Placental pericyte (primary cell): ENCODE results near the gene KRTAP20-4. TPM values are rescaled to one million over a fixed set of nuclear protein-coding genes. Genes with fewer than 3 reads are reported as not detected.

Experiments
- small RNA-seq: library from RNA; depleted of rRNA; stranded (forward); fragments of <200 nt; gene quantifications from one replicate; pipeline ENCODE3, GENCODE V24; 2012; ENCODE audit warnings: low replicate concordance
- total RNA-seq: library from RNA; depleted of rRNA; stranded (reverse); fragments of >200 nt; gene quantifications from 2 replicates; pipeline ENCODE4 v1.2.3, GENCODE V29; 2012

KRTAP20-4 gene
- total RNA-seq, result not detected in 2 replicates

GRCh38 chr21:30620522-30620921 lies at the start of gene KRTAP20-4:
Gene KRTAP20-4, plus strand, starts transcription at chr21:30620627.

DNA sequence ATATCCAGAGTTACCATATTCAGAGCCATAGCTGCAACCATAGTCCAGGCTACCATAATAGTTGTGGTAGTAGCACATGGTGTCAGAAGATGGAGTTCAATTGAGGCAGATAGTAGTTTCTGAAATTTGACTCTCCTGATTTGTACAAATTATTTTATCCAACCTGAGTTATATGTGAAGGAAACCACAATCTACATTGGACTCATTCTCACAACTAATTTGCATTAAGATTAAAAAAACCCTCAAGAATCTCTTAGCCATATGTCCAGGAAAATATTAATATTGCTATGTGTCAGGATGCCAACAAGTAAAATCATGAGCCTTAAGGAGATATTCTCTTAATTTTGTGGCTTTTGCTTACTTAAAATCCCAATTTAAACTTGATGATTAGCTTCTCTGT lies 30.1 kb upstream of the KRTAP20-4 start, which contains the start of gene KRTAP22-2:
Gene KRTAP22-2, minus strand, starts transcription at position 101 of the 400 bp plus-strand sequence.

DNA sequence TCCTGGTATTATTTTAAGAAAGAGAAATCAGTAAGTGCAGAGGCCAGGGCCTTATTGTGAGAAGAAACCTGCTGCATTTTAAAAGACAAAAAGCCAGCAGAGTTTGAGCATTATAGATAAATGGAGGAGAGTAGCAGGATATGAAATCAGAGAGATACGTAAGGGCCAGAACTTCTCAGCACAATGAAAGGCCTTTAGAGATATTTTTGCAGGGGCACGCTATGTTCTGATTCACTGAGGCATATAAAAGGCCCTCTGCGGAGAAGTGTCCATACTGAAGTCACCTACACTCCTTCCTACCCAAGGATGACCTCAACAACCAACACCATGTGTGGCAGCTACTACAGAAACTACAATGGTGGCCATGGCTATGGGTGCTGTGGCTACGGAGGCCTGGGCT lies 28.3 kb upstream of the KRTAP20-4 start, which contains the start of gene KRTAP6-3:
Gene KRTAP6-3, plus strand, starts transcription at position 301 of the 400 bp plus-strand sequence. Its CDS starts 6 bp downstream, at position 307.

DNA sequence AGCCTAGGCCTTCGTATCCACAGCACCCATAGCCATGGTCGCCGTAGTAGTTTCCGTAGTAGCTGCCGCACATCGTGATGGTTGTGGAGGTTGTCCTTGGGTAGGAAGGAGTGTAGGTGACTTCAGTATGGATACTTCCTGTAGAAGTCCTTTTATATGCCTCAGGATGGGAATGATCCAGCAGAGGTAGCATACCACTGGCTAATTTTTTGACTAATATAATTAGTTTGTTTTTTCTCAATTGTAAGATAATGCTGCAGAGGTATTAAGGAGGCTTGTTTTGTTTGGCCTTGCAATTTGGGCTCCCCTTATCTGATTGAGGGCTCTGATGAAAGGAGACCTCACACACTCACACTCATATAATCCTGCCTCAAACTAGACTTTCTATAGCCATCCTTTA lies 21.6 kb upstream of the KRTAP20-4 start, which contains the start of gene KRTAP6-2:
Gene KRTAP6-2, minus strand, starts transcription at position 101 of the 400 bp plus-strand sequence. Its CDS starts 28 bp downstream, at position 73.

GRCh38 chr21:30600787-30601186 lies 19.6 kb upstream of the KRTAP20-4 start, which contains the start of gene KRTAP22-1:
Gene KRTAP22-1, plus strand, starts transcription at chr21:30601087.

DNA sequence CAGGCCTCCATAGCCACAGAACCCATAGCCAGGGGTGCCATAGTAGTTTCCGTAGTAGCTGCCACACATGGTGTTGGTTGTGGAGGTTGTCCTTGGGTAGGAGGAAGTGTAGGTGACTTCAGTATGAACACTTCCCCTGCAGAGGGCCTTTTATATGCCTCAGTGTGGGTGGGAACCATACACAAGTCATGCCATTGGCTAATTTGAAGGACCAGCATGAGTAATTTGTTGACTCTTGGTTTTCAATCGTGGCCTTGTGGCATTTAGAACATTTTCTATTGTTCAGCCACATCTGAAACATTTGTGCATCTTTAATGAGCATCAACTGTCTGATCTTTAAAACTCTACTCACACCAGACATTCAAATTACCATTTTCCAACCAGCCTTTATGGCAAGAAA lies 6.6 kb upstream of the KRTAP20-4 start, which contains the start of gene KRTAP6-1:
Gene KRTAP6-1, minus strand, starts transcription at position 95 of the 400 bp plus-strand sequence. Its CDS starts 26 bp downstream, at position 69.

GRCh38 chr21:30616125-30616524 lies 4.3 kb upstream of the KRTAP20-4 start, which contains the start of gene KRTAP20-1:
Gene KRTAP20-1, plus strand, starts transcription at chr21:30616425. Its CDS starts 30 bp downstream, at chr21:30616455.

GRCh38 chr21:30634906-30635305 lies 14.5 kb downstream of the KRTAP20-4 start, which contains the start of gene KRTAP20-2:
Gene KRTAP20-2, plus strand, starts transcription at chr21:30635206. Its CDS starts 58 bp downstream, at chr21:30635264.

GRCh38 chr21:30642564-30642963 lies 22.1 kb downstream of the KRTAP20-4 start, which contains the start of gene KRTAP20-3:
Gene KRTAP20-3, plus strand, starts transcription at chr21:30642864.

Small RNAs within 50 kb of the gene (small RNA-seq; reads per million reads assigned to genes)
- gene KRTAP20-1 (not detected), gene KRTAP20-3 (not detected), gene KRTAP20-4 (not detected), gene KRTAP22-1 (not detected), gene KRTAP22-2 (not detected)

Other genes starting within 250 kb of the KRTAP20-4 start
- gene KRTAP13-2, start 248.4 kb upstream of the KRTAP20-4 start, total RNA-seq, result not detected in 2 replicates
- not detected in 2 replicates for gene KRTAP13-1, start 224.6 kb upstream of the KRTAP20-4 start, total RNA-seq
- gene KRTAP13-3, start 194.7 kb upstream of the KRTAP20-4 start, total RNA-seq, result not detected in 2 replicates
- gene KRTAP13-4, start 190.4 kb upstream of the KRTAP20-4 start, total RNA-seq, result not detected in 2 replicates
- gene KRTAP15-1, start 180.4 kb upstream of the KRTAP20-4 start, total RNA-seq, result not detected in 2 replicates
- not detected in 2 replicates for gene KRTAP19-1, start 140.3 kb upstream of the KRTAP20-4 start, total RNA-seq
- gene KRTAP19-2, start 133.2 kb upstream of the KRTAP20-4 start, total RNA-seq, result not detected in 2 replicates
- not detected in 2 replicates for gene KRTAP19-3, start 128.6 kb upstream of the KRTAP20-4 start, total RNA-seq
- gene KRTAP19-4, start 123.5 kb upstream of the KRTAP20-4 start, total RNA-seq, result not detected in 2 replicates
- not detected in 2 replicates for gene KRTAP19-5, start 118.5 kb upstream of the KRTAP20-4 start, total RNA-seq
- not detected in 2 replicates for gene KRTAP19-6, start 78.8 kb upstream of the KRTAP20-4 start, total RNA-seq
- gene KRTAP19-7, start 59.3 kb upstream of the KRTAP20-4 start, total RNA-seq, result not detected in 2 replicates
- gene KRTAP22-2, start 30.2 kb upstream of the KRTAP20-4 start, total RNA-seq, result not detected in 2 replicates
- not detected in 2 replicates for gene KRTAP6-3, start 28.2 kb upstream of the KRTAP20-4 start, total RNA-seq
- gene KRTAP6-2, start 21.7 kb upstream of the KRTAP20-4 start, total RNA-seq, result not detected in 2 replicates
- gene KRTAP22-1, start 19.5 kb upstream of the KRTAP20-4 start, total RNA-seq, result not detected in 2 replicates
- gene KRTAP6-1, start 6.7 kb upstream of the KRTAP20-4 start, total RNA-seq, result not detected in 2 replicates
- not detected in 2 replicates for gene KRTAP20-1, start 4.2 kb upstream of the KRTAP20-4 start, total RNA-seq
- gene KRTAP20-2, start 14.6 kb downstream of the KRTAP20-4 start, total RNA-seq, result not detected in 2 replicates
- not detected in 2 replicates for gene KRTAP20-3, start 22.2 kb downstream of the KRTAP20-4 start, total RNA-seq
- not detected in 2 replicates for gene KRTAP21-3, start 98.2 kb downstream of the KRTAP20-4 start, total RNA-seq
- gene KRTAP21-2, start 126.6 kb downstream of the KRTAP20-4 start, total RNA-seq, result not detected in 2 replicates
- gene KRTAP21-1, start 134.8 kb downstream of the KRTAP20-4 start, total RNA-seq, result not detected in 2 replicates
- gene KRTAP8-1, start 192.6 kb downstream of the KRTAP20-4 start, total RNA-seq, result not detected in 2 replicates
- not detected in 2 replicates for gene KRTAP7-1, start 209.1 kb downstream of the KRTAP20-4 start, total RNA-seq